Measurements from ENCODE around the gene ATP2B2. TPM values are rescaled to one million over a fixed set of nuclear protein-coding genes. Genes with fewer than 3 reads are reported as not detected.

ATP2B2 gene
- total and polyA plus RNA-seq, 9 of the 15 experiments (the other 6 are each of a cell fraction or from before 2014, with no cell fraction given), result 0.06 TPM; not detected in 8

GRCh38 chr3:10321630-10322351 is 183.6 kb downstream of the ATP2B2 start (continued):
- TF ChIP-seq DACH1 (IDR thresholded peaks at IDR 0.05; ENCODE audit: partially characterized antibody), result peak; percentile 82
- no peak for TF ChIP-seq TFAM (CRISPR knock-in tag; conservative IDR thresholded peaks at IDR 0.05)
- TF ChIP-seq NBN (IDR thresholded peaks at IDR 0.05; ENCODE audit: low read depth), result no peak
- no peak for TF ChIP-seq THAP12 (CRISPR knock-in tag; IDR thresholded peaks at IDR 0.05)
- no peak for TF ChIP-seq CEBPZ (IDR thresholded peaks at IDR 0.05; ENCODE audit: borderline replicate concordance, low read depth, low read length)
- no peak for TF ChIP-seq ZBTB40 (IDR thresholded peaks at IDR 0.05)
- TF ChIP-seq ZBTB40 (CRISPR knock-in tag; IDR thresholded peaks at IDR 0.05), result no peak
- TF ChIP-seq HMGXB4 (CRISPR knock-in tag; IDR thresholded peaks at IDR 0.05), result no peak
